ENCODE data around the gene LAMA5.

The LAMA5 gene

GRCh38 chr20:62274332-62274950 is 92.7 kb downstream of the LAMA5 start:
- Mint-ChIP-seq H3K4me1 (peaks cover 15% of the 10 kb centered on the region), H3K27ac (peak overlapping the region; percentile 64), H3K4me3 (no peak overlapping the region), H3K27me3 (ENCODE audit: low read depth, poor library complexity) (peaks cover 6% of the 10 kb centered on the region), H3K9me3 (no peaks in the 10 kb centered on the region), H3K36me3 (ENCODE audit: low read depth) (peaks cover 44% of the 10 kb centered on the region)
- no peak for TF ChIP-seq CTCF (IDR thresholded peaks at IDR 0.05)
- peak; percentile 20 for DNase-seq

- H3K4me1 Mint-ChIP-seq, result peaks cover 17% of the 10 kb centered on the region
Observed at GRCh38 chr20:62273416-62273815, 93.7 kb downstream of the LAMA5 start.

GRCh38 chr20:62272200-62272599 is 94.9 kb downstream of the LAMA5 start:
- no peak for DNase-seq
- H3K27ac Mint-ChIP-seq, result no peak overlapping the region
- peaks cover 20% of the 10 kb centered on the region for H3K4me1 Mint-ChIP-seq
- H3K9me3 Mint-ChIP-seq, result no peaks in the 10 kb centered on the region
- no peak overlapping the region for H3K4me3 Mint-ChIP-seq
- peaks cover 36% of the 10 kb centered on the region for H3K36me3 Mint-ChIP-seq (ENCODE audit: low read depth)
- H3K27me3 Mint-ChIP-seq (ENCODE audit: low read depth, poor library complexity), result peaks cover 6% of the 10 kb centered on the region
- no peak for TF ChIP-seq CTCF (IDR thresholded peaks at IDR 0.05)

More at GRCh38 chr20:62273416-62273815, 93.7 kb downstream of the LAMA5 start:
- Mint-ChIP-seq H3K4me3 (no peak overlapping the region), H3K27me3 (ENCODE audit: low read depth, poor library complexity) (peaks cover 6% of the 10 kb centered on the region), H3K9me3 (no peaks in the 10 kb centered on the region), H3K36me3 (ENCODE audit: low read depth) (peaks cover 36% of the 10 kb centered on the region), H3K27ac (no peak overlapping the region)
- DNase-seq, result no peak
- no peak for TF ChIP-seq CTCF (IDR thresholded peaks at IDR 0.05)

- H3K27me3 Mint-ChIP-seq (ENCODE audit: low read depth, poor library complexity), result peaks cover 6% of the 10 kb centered on the region
- DNase-seq, result no peak
- H3K4me1 Mint-ChIP-seq, result peaks cover 20% of the 10 kb centered on the region
- no peak overlapping the region for H3K4me3 Mint-ChIP-seq
- TF ChIP-seq CTCF (IDR thresholded peaks at IDR 0.05), result no peak
- peaks cover 53% of the 10 kb centered on the region for H3K36me3 Mint-ChIP-seq (ENCODE audit: low read depth)
- peaks cover 12% of the 10 kb centered on the region for H3K9me3 Mint-ChIP-seq
- H3K27ac Mint-ChIP-seq, result no peak overlapping the region
Observed at GRCh38 chr20:62269871-62270270, 97.2 kb downstream of the LAMA5 start.

GRCh38 chr20:62269378-62269777 is 97.7 kb downstream of the LAMA5 start:
- Mint-ChIP-seq H3K27me3 (ENCODE audit: low read depth, poor library complexity) (peaks cover 6% of the 10 kb centered on the region), H3K36me3 (ENCODE audit: low read depth) (peaks cover 54% of the 10 kb centered on the region), H3K4me3 (no peak overlapping the region), H3K27ac (peak overlapping the region; percentile 38), H3K9me3 (peaks cover 17% of the 10 kb centered on the region), H3K4me1 (peaks cover 15% of the 10 kb centered on the region)
- no peak for TF ChIP-seq CTCF (IDR thresholded peaks at IDR 0.05)
- no peak for DNase-seq

- H3K4me3 Mint-ChIP-seq, result no peak overlapping the region
- peaks cover 11% of the 10 kb centered on the region for H3K4me1 Mint-ChIP-seq
- DNase-seq, result no peak
- H3K27me3 Mint-ChIP-seq (ENCODE audit: low read depth, poor library complexity), result no peaks in the 10 kb centered on the region
- TF ChIP-seq CTCF (IDR thresholded peaks at IDR 0.05), result no peak
- peaks cover 57% of the 10 kb centered on the region for H3K36me3 Mint-ChIP-seq (ENCODE audit: low read depth)
- H3K27ac Mint-ChIP-seq, result no peak overlapping the region
- H3K9me3 Mint-ChIP-seq, result peaks cover 17% of the 10 kb centered on the region
Observed at GRCh38 chr20:62268228-62268900, 98.7 kb downstream of the LAMA5 start.
